ENCODE data around the gene PGLYRP1.

Gene PGLYRP1

DNA sequence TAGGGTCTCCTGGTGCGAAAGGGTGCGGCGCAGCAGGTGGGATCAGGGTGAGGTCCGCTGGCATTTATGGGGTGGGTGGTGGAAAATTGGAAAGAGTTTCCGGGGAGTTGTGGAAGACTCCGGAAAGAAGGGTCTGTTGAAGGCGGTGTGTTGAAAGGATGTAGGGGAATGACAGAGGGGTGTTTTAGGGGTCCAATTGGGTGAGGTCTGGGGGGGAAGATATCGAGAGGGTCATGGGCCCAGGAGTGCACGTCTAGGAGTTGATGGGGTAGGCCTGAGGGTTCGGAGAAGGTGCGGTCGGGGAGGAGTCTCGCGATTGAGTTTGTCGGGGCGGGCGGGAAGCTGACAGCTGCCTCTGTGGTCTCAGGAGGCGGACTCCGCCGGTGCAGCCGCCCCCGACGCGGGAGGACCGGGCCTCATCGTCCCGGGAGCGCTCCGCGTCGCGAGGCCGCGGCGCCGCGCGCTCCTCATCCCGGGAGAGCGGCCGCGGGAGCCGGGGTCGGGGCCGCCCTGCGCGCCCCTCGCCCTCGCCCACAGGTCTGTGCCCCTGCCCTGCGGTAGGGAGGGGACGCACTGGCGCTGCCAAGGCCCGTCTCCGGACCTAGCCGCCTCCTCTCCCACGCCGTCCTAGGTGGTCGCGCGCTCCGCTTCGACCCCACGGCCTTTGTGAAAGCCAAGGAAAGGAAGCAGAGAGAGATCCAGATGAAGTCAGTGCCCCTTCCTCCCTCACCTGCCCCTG is 7.0 kb downstream of the PGLYRP1 start:
- TF ChIP-seq SUZ12 (IDR thresholded peaks at IDR 0.05; ENCODE audit: extremely low read depth, insufficient read depth, insufficient read length) (peak; percentile 93), ZNF274 (IDR thresholded peaks at IDR 0.05; ENCODE audit: low read depth, low read length) (no peak), YY1 (IDR thresholded peaks at IDR 0.05; ENCODE audit: insufficient read depth, insufficient read length) (no peak)
- H3K9me3 ChIP-seq (ENCODE audit: insufficient read depth, low read length), result no peaks in the 10 kb centered on the region
- peak overlapping the region; percentile 67 for H3K9ac ChIP-seq (ENCODE audit: insufficient read length, low read depth)
- peaks cover 9% of the 10 kb centered on the region for H3K4me1 ChIP-seq (ENCODE audit: insufficient read depth, insufficient read length)
- H3K36me3 ChIP-seq (ENCODE audit: insufficient read depth, insufficient read length, low read length), result peaks cover 8% of the 10 kb centered on the region
- peaks cover 27% of the 10 kb centered on the region for H3K27me3 ChIP-seq (ENCODE audit: insufficient read depth, insufficient read length)
- peak overlapping the region; percentile 33 for H3K4me3 ChIP-seq (ENCODE audit: insufficient read length, low read depth)
- DNase-seq (ENCODE audit: low read depth, low spot score), result no peak

DNA sequence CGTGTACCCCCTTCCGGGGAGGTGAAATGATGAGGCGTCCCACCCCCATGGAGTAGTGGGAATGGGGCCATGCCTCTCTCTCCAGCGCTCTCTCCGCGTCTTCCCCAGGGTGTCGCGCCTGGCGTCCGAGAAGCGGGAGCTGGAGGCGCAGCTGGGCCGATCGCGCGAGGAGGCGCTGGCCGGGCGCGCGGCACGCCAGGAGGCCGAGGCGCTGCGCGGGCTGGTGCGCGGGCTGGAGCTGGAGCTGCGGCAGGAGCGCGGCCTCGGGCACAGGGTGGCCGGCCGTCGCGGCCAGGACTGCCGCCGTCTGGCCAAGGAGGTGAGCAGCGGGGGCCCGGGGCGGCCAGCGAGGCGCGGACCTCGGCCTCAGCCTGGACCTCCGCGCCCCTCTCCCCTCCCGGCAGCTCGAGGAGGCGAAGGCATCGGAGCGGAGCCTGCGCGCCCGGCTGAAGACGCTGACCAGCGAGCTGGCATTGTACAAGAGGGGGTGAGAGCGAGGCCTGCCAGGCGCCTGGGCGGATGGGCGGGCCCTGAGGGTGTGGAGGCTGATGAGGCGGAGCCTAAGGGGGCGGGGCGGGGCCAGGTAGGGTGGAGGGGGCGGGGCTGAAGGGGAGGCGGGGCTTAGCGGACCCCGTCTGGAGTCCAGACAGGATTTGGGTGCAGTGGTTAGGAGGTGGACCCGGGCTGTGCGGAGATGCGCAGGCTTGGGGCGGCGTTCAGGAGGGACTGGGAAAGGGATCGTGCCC is 7.7 kb downstream of the PGLYRP1 start:
- Histone ChIP-seq H3K9me3 (ENCODE audit: insufficient read depth, low read length) (no peaks in the 10 kb centered on the region), H3K9ac (ENCODE audit: insufficient read length, low read depth) (peak overlapping the region; percentile 67), H3K27me3 (ENCODE audit: insufficient read depth, insufficient read length) (peaks cover 27% of the 10 kb centered on the region), H3K4me3 (ENCODE audit: insufficient read length, low read depth) (peak overlapping the region; percentile 43), H3K4me1 (ENCODE audit: insufficient read depth, insufficient read length) (peaks cover 7% of the 10 kb centered on the region), H3K36me3 (ENCODE audit: insufficient read depth, insufficient read length, low read length) (peaks cover 8% of the 10 kb centered on the region)
- DNase-seq (ENCODE audit: low read depth, low spot score), result peak; percentile 50
- TF ChIP-seq SUZ12 (IDR thresholded peaks at IDR 0.05; ENCODE audit: extremely low read depth, insufficient read depth, insufficient read length) (no peak), ZNF274 (IDR thresholded peaks at IDR 0.05; ENCODE audit: low read depth, low read length) (no peak), YY1 (IDR thresholded peaks at IDR 0.05; ENCODE audit: insufficient read depth, insufficient read length) (no peak)

DNA sequence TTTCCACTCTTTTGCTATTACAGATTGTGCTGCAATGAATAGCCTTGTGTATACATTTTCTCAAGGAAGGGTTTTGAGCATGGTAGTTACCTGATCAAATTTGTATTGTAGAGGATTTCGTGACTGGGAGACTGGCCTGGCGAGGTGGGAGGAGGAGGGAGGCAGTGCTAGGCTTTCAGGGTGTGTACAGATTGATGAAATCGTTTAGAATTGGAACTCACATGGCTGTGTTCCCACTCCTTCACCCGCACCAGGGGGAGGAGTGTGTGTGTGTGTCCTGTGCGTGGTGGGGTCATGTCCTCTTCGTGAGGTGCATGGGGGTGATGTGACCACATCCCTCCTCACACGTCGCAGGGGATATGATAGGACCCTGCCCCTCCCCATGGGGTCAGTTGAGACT is 8.3 kb downstream of the PGLYRP1 start:
- H3K36me3 ChIP-seq (ENCODE audit: insufficient read depth, insufficient read length, low read length), result peaks cover 7% of the 10 kb centered on the region
- peaks cover 7% of the 10 kb centered on the region for H3K4me1 ChIP-seq (ENCODE audit: insufficient read depth, insufficient read length)
- H3K4me3 ChIP-seq (ENCODE audit: insufficient read length, low read depth), result peak overlapping the region; percentile 43
- no peak for DNase-seq (ENCODE audit: low read depth, low spot score)
- peaks cover 27% of the 10 kb centered on the region for H3K27me3 ChIP-seq (ENCODE audit: insufficient read depth, insufficient read length)
- no peaks in the 10 kb centered on the region for H3K9me3 ChIP-seq (ENCODE audit: insufficient read depth, low read length)
- TF ChIP-seq SUZ12 (IDR thresholded peaks at IDR 0.05; ENCODE audit: extremely low read depth, insufficient read depth, insufficient read length), result no peak
- peak overlapping the region; percentile 64 for H3K9ac ChIP-seq (ENCODE audit: insufficient read length, low read depth)

DNA sequence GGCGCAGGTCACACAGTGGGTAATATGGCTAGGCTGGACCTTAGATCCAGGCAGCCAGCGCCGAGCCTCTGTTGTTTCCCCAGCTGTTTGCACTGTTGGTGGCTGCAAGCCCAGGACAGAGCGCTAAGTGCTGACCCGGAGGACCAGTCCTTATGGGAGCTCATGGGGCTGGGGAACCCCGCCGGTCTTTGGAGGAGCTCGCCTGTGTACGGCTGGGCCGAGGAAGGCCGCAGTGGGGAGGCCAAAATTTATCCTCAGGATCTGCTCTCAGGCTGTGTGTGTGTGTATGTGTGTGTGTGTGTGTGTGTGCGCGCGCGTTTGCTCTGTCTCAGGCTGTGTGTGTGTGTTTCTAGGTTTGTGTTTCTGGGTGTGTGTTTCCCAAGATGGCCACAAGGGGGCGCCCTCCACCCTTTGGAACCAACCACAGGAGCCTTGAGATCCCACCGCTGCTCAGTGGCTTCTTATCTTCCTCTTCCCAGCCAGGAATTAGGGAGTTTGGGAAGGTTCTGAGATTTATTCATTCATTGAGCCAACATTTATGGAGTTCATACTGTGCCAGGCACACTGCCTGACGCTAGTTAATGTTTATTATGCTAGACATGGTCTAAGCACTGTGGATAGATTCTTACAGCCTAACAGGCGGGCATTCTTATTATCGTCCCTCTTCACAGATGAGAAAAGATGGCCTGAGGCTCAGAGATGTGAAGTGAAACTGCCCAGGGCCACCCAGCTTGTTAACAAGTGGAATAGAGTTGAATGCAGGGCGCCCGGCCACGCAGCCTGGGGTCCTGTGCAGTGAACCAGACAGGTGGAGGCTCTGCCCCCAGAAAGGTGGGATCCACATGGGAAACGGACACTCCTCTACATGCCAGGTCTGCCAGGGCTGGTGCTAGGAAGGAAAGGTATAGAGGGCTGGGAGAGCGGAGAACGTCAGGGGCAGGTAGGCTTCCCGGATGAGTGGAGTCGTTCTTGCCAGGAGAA is 13.0 kb downstream of the PGLYRP1 start:
- peaks cover 2% of the 10 kb centered on the region for H3K4me1 ChIP-seq (ENCODE audit: insufficient read depth, insufficient read length)
- H3K36me3 ChIP-seq (ENCODE audit: insufficient read depth, insufficient read length, low read length), result peaks cover 4% of the 10 kb centered on the region
- TF ChIP-seq SUZ12 (IDR thresholded peaks at IDR 0.05; ENCODE audit: extremely low read depth, insufficient read depth, insufficient read length) (no peak), ZNF274 (IDR thresholded peaks at IDR 0.05; ENCODE audit: low read depth, low read length) (no peak), YY1 (IDR thresholded peaks at IDR 0.05; ENCODE audit: insufficient read depth, insufficient read length) (no peak)
- H3K27me3 ChIP-seq (ENCODE audit: insufficient read depth, insufficient read length), result peaks cover 12% of the 10 kb centered on the region
- H3K4me3 ChIP-seq (ENCODE audit: insufficient read length, low read depth), result no peak overlapping the region
- no peaks in the 10 kb centered on the region for H3K9me3 ChIP-seq (ENCODE audit: insufficient read depth, low read length)
- H3K9ac ChIP-seq (ENCODE audit: insufficient read length, low read depth), result no peak overlapping the region
- peak; percentile 52 for DNase-seq (ENCODE audit: low read depth, low spot score)

DNA sequence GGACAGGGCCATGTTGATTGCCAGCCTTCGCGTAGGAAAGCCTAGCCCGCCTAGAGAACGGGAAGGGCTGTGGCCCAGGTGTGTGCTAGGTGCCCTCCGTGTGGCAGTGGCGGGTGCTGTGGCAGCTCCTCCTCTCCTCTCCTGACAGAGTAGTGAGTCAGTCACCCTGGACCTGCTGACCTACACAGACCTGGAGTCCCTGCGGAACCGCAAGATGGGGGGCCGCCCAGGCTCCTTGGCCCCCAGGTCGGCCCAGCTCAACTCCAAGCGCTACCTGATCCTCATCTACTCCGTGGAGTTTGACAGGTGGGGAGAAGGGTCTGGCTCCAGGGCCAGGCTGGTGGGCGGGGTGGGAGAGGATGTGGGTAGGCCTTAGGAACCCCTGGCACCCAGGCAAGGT is 16.4 kb downstream of the PGLYRP1 start:
- peaks cover 3% of the 10 kb centered on the region for H3K4me1 ChIP-seq (ENCODE audit: insufficient read depth, insufficient read length)
- H3K36me3 ChIP-seq (ENCODE audit: insufficient read depth, insufficient read length, low read length), result peaks cover 10% of the 10 kb centered on the region
- H3K27me3 ChIP-seq (ENCODE audit: insufficient read depth, insufficient read length), result no peaks in the 10 kb centered on the region
- no peaks in the 10 kb centered on the region for H3K9me3 ChIP-seq (ENCODE audit: insufficient read depth, low read length)
- no peak overlapping the region for H3K9ac ChIP-seq (ENCODE audit: insufficient read length, low read depth)
- no peak for TF ChIP-seq YY1 (IDR thresholded peaks at IDR 0.05; ENCODE audit: insufficient read depth, insufficient read length)
- no peak for TF ChIP-seq ZNF274 (IDR thresholded peaks at IDR 0.05; ENCODE audit: low read depth, low read length)
- TF ChIP-seq SUZ12 (IDR thresholded peaks at IDR 0.05; ENCODE audit: extremely low read depth, insufficient read depth, insufficient read length), result no peak
- no peak overlapping the region for H3K4me3 ChIP-seq (ENCODE audit: insufficient read length, low read depth)
- no peak for DNase-seq (ENCODE audit: low read depth, low spot score)

DNA sequence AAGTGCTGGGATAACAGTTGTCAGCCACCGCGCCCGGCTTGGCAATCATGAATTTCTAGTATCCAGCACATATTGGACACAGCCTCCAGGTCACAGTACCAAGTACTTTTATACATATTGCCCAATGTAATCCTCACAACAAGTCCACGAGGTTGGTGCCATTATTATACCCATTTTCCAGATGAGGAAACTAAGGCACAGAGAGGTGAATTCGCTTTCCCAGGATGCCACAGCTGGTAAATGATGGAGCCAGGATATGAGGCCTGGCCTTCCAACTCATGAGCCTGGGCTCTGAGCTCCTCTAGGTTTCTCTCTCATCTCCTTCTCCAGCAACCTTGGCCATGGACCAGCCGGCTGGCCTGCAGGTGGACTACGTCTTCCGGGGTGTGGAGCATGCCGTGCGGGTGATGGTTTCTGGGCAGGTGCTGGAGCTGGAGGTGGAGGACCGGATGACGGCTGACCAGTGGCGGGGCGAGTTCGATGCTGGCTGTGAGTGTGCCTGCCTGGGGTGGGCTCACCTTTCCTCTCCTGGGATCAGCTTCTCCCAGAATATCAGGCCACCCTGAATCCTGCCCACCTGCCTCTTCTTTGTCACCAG is 20.1 kb downstream of the PGLYRP1 start:
- H3K4me1 ChIP-seq (ENCODE audit: insufficient read depth, insufficient read length), result peaks cover 11% of the 10 kb centered on the region
- H3K36me3 ChIP-seq (ENCODE audit: insufficient read depth, insufficient read length, low read length), result peaks cover 10% of the 10 kb centered on the region
- peaks cover 4% of the 10 kb centered on the region for H3K27me3 ChIP-seq (ENCODE audit: insufficient read depth, insufficient read length)
- no peak overlapping the region for H3K4me3 ChIP-seq (ENCODE audit: insufficient read length, low read depth)
- no peak for DNase-seq (ENCODE audit: low read depth, low spot score)
- no peak for TF ChIP-seq YY1 (IDR thresholded peaks at IDR 0.05; ENCODE audit: insufficient read depth, insufficient read length)
- TF ChIP-seq ZNF274 (IDR thresholded peaks at IDR 0.05; ENCODE audit: low read depth, low read length), result no peak
- TF ChIP-seq SUZ12 (IDR thresholded peaks at IDR 0.05; ENCODE audit: extremely low read depth, insufficient read depth, insufficient read length), result no peak
- H3K9ac ChIP-seq (ENCODE audit: insufficient read length, low read depth), result no peak overlapping the region
- H3K9me3 ChIP-seq (ENCODE audit: insufficient read depth, low read length), result no peaks in the 10 kb centered on the region
